GM18909 (cell line): ENCODE measurements around the gene FOXO1.
A peak's percentile ranks its signal among the peaks of the same experiment; 100 is the strongest.

Source experiments
- ATAC-seq: cut with Tn5 transposase; IDR thresholded peaks from one replicate; pipeline ENCODE4 v1.9.1; 2021; ENCODE audit warnings: mild to moderate bottlenecking; ENCODE audit not compliant: unreplicated experiment, poor library complexity

The FOXO1 gene

DNA sequence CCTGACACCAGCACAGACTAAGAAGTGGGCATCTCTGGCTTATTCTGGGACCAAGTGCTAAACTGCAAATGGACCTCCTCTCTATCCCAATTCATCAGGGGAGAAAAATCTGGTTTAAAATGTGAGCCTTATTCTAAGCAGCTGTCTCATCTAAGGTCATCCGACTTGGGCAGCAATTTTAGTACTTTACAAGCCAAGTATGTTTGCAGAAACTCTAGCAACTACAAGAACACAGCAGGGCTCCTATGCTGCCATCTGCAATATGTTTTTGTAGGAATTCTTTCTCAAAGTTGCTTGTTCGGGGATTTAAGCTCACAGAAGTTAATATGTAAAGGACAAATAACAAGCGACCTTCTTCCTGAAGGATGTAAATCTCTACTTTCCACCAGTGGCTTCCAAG, 113.1 kb downstream of the FOXO1 start:
- no peak for ATAC-seq

DNA sequence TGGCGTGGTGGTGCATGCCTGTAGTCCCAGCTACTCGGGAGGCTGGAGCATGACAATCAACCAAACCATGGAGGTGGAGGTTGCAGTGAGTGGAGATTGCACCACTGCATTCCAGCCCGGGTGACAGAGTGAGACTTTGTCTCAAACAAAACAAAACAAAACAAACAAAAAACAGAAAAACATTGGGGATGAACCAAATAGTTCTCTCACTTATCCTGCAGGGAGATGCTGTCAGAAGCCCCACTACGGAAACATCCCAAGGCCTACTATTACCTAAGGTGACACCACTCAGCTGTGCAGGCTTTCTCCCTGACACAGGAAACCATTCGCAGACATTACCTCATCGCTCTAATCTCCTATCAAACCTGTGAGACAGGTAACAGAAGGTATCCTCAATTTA, 113.5 kb downstream of the FOXO1 start:
- ATAC-seq: no peak

DNA sequence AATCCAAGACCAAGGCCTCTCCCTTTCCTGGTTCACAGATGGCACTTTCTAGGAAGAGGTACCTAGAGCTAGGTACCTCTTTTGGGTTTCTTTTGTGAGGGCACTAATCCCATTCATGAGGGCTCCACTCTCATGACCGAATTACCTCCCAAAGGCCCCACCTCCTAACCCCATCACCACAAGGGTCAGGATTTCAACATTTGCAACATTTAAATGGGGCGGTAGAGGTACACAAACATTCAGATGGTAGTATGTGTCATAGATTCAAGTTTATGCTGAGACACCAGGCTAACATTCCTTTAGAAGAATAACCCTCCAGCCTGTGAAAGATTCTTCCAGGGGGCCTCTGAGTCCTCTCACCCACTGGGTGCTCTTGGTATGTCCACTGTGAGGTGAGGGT, 116.3 kb downstream of the FOXO1 start:
- ATAC-seq: no peak

DNA sequence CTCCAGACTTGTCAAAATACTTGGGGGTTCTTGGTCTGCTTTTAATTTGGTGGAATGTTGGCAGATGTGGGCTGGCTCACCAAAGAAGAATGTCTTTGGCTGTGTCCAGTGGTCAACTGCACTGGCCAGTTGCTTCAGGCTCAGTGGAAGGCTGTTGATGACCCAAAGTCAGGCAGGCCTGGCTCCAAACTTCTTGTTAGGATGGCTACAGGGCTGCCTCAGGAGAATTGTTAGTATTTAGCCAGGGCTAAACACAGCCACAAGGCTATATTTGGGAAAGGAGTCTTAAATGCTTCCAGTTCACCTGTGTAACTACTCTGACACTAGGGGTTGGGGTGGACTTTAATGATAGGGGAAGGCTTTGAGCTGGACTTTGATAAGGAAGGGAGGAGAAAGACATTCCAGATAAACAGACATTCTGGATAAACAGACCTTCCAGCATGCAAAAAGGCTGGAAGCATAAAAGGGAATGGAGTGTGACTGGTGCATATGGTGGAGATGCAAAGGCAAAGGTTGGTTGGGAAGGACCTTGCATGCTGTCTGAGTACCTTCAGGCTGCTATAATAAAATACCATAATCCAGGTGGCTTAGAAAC, 116.8 kb downstream of the FOXO1 start:
- no peak for ATAC-seq

DNA sequence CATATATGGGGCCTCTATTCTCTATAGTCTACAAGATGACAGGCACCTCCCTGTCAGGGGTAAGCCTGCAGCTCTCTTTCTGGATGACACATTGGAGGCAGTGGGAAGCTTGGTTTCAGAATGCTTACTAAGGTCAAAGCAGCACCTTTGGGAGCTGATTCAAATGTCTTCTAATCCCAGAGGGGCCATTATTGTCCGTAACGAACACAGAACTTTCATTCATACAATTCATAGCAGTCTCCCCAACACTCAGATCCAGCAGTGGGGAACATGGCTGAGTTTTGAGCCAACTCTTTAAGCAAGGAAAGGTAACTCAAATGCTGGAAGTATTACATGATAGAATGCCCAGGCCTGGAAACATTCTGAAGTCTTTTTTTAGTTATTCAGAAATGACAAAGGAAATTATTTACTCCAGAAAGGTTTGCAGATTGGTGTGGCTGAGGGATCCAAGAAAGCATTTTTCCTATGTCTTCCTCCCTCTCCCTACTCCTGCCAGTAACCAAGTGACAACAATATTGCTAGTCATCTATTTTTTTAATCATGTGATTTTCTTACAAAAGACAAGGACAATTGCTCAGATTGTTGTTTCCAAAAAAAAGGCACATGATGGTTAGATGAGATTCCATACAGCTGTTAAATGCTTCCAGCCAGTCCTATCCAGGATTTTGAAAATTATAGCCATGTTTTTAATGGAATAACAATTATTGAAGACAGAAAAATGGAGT, 118.7 kb downstream of the FOXO1 start:
- ATAC-seq: no peak

DNA sequence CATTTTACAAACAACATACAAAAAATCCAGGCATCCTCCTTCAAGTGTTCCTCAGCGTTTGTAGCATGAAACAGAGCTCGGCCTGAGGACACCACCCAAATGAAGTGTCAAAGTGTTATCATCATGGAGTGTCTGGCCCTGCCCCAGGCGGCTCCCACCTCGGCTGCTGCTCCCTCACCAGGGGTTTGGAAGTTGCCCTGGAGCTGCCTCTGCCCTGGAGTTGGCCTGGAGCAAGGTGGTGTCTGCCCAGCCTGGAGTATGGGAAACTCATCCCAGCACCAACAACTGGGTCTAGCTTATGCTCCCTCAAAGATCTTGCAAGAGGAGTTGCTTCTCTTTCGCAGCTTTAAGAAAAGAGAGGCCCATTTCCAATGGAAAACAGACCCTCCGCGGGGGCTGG, 120.4 kb downstream of the FOXO1 start:
- no peak for ATAC-seq

DNA sequence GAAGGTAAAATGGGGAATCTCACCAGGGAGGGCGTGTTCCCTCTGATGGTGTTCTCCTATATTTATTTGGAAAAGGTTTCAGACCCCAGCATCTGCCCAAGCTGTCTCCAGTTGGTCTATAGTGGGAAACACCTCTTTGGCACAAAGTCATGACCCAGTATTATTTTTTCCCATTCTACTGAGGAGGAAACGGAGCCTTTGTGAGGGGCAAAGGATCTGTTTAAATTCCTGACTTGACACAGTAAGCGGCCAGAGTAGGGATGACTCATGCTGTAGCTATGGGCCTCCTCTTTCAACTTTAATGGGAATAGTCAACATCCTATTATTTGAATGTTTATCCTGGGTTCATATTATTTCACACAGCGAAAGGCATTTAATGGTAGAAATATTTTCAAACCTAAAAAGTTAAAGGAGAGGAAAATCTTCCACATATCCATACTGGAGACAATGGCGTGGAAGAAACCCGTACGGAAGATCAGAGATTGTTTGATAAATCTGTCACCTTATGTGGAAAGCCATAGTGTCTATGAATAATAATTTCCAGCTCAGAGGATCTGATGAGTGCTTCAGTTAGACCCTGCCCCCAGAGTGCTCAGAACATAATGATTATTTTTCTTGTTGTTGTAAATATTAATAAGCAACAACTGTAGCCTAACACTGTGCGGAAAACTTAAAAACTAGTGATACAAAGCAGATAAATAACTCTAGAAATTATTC, 126.0 kb downstream of the FOXO1 start:
- ATAC-seq: no peak

DNA sequence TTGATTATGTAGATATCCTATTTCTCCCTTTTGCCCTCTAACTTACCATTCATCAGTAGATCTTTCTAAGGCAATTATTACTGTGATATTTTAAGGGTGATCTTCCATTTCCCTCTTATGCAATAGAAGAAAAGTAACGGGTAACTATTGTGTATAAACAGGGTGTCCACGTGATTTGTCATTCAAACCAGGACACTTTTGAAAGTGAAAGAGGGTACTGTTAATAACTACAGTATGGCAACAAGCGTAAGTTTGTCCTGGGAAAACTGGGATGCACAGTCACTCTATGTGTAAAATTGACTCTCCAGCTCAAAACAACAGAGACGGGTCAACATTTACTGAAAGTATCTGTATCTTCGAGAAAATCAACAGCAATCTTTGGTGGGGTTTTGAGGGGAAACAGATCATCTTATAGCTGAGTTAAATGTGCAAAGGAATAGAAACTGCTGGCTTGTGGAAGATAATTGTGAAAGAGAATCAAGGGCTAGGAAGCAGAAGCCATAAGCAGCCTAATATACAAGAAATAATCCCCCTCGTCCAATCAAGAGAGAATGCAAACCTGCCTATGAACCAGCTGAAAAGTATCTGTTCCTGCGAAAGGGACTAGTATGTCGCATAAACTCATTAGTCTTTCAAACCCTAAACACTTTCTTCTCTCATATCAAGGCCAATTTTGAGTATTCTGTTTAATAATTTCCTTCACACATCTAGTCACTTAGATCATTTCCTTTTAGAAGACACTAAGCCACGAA, 126.7 kb downstream of the FOXO1 start:
- ATAC-seq: no peak

DNA sequence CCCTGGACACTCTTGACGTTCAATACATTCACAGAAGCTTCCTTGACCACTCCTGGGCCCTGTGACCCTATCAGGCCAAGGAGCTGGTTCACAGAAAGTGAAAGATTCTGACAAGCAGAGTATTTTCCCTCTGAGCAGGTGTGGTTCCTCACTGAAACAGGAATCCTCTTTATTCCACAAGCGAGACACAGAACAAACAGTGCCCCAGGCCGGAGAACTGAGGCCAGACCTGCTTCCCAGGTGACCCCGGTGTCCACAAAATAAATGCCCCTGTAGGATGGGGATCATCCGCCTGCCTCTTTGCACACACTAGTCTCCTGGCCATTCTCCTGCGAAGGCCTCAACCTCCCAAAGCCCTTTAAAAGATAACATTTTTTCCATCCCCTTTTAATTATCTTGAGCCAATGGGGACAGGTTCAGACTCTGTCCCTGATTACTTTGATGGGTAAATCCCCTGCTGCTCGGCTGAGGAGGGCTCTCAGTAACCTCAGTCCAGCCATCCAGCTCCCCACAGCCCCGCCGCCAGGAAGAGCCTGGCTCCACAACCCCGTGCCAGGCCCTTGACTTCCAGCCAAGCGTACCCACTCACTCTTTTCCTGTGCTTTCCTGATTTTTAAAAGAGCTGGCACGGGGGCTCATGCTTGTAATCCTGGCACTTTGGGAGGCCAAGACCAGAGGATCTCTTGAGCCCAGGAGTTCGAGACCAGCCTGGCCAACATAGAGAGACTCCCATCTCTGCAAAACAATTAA, 129.1 kb downstream of the FOXO1 start:
- no peak for ATAC-seq

DNA sequence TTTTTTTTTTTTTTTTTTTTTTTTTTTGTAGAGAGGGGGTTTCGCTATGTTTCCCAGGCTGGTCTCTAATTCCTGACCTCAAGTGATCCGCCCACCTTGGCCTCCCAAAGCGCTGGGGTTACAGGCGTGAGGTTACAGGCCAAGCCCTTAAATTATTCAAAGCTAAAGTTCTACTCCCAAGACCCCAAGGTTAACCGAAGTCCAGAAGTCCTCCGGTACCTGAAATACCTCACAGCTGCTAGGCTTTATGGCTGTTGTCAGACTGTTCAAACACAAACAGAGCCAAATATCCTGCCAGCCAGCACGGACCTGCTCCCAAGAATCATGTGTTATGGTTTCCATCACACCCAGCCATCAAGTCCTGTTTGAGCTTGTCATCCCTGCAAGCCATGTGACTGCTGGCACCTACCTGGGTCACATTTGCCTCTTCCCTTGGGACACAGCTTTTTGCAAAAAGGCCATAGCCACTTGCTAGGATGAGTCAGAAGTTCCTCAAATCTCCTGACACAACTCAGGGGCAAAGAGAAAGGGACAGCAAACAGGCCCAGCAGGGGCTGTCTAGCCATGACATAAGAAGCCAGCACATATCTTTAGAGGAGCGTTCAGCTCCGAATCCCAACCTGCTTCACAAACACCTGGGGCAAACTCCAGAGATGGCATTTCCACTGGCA, 129.9 kb downstream of the FOXO1 start:
- ATAC-seq: no peak

DNA sequence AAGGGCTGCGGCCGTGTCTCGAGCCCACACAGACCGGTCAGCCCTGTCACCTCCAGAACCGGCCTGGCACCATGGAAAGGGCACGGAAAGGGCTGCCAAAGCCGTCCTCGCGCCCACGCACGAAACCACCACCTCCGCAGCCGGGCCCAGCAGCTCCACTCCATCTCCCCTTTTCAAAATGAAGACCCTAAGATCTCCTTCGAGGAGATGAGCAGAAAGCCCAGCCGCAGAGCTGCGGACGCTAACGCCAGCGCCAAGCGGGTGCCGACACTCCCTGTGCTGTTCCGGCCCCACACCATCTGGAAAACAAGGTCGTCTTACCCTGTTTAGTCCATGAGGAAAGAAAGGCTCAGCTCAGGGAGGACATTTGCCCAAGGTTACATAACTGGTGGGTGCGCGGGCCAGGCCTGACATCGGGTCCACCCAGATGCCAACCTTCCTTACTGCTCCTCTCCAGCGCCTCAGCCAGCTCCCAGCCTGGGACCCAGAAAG, 131.1 kb downstream of the FOXO1 start:
- no peak for ATAC-seq

DNA sequence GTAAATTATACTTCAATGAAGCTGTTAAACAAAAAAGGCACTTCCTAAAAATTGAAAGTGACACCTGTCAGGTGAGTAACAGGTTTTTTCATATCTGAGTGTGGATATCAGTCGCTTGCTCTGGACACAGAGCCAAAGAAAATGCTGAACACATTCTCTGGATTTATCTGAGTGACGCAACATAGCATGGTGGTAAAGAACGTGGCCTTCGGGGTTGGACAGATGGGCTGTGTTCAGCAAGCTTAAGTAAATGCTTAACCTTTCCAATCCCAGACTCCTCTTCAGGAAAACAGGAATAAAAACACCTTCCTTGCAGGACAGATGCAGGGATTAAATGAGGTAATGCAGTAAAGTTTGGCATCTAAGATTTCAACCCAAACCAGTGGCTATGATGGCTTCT, 132.0 kb downstream of the FOXO1 start:
- ATAC-seq: no peak

DNA sequence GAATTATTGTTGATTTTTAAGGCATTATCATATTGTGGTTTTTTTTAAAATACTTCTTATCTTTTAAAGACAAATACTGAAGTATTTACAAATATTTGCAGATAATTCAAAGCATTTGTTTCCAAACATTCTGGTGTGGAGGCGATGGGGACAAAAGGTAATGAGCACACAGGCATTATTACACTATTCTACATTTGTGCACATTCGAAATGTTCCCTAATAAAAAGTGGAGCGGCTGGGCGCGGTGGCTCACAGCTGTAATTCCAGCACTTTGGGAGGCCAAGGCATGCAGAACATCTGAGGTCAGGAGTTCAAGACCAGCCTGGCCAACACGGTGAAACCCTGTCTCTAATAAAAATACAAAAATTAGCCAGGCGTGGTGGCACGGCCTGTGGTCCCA, 133.4 kb downstream of the FOXO1 start:
- ATAC-seq: no peak

DNA sequence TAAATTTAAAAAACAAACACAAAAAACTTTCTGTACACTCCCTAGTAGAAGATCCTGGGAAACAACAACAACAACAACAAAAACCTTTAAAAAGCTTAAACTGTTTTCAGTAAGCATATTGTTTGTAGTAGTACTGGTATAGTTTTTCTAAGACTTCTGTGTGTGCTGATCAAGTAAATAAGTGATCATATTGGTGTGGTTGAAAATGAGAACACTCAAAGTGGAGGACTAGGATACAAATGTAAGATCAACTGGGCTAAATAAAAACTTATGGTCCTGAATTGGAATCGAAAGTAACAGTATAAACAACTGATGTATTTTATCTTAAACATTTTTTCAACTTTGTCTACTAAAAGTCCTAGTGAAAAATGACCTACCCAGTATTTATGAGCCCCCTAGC, 135.5 kb downstream of the FOXO1 start:
- no peak for ATAC-seq

DNA sequence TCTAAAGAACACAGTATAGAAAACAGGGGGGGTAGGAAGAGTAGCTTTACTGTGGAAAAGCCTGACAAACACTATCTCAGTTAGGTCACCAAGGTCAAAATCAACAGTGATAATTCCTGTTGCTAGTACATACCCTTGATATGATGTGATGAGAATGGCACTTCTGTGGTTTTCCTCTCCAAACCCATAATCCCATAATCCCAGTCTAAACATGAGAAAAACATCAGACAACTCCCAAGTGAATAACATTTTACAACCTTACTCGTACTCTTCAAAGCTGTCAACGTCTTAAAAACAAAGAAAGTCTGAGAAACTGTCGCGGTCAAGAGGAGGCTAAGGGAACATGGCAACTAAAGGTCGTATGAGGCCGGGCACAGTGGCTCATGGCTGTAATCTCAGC, 137.6 kb downstream of the FOXO1 start:
- ATAC-seq: no peak

DNA sequence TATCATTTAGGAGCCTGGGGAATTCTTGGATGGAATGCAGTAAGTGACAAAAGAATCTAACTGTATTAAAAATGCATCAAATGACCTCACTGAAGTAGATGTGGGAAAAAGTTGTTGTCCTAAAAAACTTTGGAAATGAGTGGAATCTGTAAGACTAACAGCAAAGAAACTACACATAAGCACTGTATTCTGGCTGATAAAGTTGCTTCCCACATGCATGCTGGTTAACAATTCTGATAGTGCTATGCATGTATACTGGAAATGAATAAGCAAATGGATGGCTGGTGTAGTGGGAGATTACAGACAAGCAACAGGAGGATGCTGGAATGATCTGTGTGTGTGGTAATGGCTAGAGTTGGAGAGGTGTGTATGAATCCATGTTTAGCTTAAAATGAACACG, 138.5 kb downstream of the FOXO1 start:
- ATAC-seq: no peak

DNA sequence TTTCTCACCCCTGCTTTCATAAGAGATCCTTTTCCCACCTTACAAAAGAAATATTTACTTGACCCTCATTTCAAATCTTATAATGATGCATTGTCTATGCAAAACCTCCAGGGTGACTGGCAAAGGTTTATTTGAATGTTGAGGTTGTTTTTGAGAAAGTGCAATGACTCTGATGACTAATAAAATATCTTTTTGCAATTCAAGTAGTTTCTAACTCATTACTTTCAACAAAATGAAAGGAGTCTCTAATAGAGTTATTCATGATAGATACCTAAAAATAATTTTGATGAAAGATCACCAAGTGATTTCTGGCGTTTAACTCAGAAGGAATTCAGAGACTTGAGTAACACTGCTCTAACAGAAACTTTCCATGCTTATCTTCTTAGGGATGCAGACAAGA, 144.2 kb downstream of the FOXO1 start:
- ATAC-seq: no peak

DNA sequence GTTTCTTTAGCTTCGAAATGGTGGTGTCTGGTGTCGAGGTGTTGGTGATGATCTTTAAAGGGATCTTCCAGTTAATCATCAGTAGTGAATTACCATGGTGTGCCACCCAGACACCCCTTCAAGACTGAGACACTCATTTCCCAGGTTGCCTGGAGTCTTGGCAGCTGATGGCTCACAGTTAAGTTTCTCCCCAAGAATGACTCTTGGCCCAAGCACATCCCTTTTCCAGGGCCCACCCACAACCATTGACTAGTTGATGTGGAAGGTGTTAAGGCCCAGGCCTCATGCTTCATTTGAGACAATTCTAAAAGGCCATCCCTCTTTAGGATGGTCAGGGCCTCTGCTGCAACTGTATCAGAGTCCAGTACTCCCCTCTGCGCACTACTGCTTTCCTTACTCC, 145.5 kb downstream of the FOXO1 start:
- ATAC-seq: no peak

DNA sequence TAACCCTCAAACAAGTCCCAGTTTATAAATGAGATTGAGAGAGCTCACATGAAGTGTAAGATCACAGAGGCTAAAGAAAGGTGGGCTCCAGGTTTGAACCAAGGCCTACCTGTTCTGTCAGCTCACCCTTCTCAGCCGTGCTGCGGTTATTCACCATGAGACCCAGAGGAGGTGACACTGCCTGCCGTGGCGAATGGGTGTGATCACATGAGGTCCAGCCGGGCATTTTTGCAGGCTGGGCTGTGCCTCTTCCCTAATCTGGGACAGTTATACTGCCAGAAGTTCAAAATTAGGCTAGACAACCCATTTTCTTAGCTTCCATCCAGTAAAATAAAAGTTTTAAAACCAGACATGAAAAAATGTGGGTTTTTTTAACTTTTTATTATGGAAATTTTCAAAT, 146.8 kb downstream of the FOXO1 start:
- no peak for ATAC-seq

DNA sequence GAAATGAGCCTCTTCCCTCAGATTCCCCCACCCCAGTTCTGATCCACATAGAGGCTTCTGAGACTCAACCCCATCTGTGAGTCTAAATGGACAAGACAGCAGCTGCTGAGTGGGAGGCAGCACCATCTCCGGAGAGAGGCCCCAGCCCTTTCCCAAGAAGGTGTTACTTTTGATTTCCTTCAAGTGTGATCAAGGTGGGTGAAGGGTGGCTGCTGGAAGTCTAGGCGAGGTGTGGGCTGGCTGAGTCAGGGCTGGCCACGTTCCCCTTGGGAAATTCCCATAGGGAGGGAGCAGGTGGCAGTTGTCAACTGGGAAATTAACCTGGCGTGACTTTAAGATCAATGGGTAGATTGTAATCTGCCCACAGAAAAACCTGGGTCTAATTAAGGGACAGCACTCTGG, 148.0 kb downstream of the FOXO1 start:
- ATAC-seq: peak; percentile 23
